Lower leg skin (tissue), 3 donors: ENCODE data around the gene ESPL1.

Experiments
- POLR2A ChIP-seq, 2 donors: fragments of 450-650 bp; IDR thresholded peaks; one replicate each; pipeline ENCODE4 v1.6.1; 2016 to 2017; ENCODE audit warnings: antibody characterized with exemption in 2 of 2, mild to moderate bottlenecking in 1 of 2, moderate library complexity in 1 of 2
- TF ChIP-seq, protein P1 (sequence below), 3 donors: fragments of 450-650 bp; IDR thresholded peaks; one replicate each; pipeline ENCODE4 v1.5.1; 2016; ENCODE audit warnings: antibody characterized with exemption in 3 of 3, mild to moderate bottlenecking in 3 of 3, moderate library complexity in 2 of 3

GRCh38 chr12:53232646-53233461 lies 35.2 kb upstream of the ESPL1 start:
- TF ChIP-seq, protein P1, sequence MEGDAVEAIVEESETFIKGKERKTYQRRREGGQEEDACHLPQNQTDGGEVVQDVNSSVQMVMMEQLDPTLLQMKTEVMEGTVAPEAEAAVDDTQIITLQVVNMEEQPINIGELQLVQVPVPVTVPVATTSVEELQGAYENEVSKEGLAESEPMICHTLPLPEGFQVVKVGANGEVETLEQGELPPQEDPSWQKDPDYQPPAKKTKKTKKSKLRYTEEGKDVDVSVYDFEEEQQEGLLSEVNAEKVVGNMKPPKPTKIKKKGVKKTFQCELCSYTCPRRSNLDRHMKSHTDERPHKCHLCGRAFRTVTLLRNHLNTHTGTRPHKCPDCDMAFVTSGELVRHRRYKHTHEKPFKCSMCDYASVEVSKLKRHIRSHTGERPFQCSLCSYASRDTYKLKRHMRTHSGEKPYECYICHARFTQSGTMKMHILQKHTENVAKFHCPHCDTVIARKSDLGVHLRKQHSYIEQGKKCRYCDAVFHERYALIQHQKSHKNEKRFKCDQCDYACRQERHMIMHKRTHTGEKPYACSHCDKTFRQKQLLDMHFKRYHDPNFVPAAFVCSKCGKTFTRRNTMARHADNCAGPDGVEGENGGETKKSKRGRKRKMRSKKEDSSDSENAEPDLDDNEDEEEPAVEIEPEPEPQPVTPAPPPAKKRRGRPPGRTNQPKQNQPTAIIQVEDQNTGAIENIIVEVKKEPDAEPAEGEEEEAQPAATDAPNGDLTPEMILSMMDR (IDR thresholded peaks at IDR 0.05) = no peak
- TF ChIP-seq POLR2A (IDR thresholded peaks at IDR 0.05) = no peak
